Measurements from ENCODE around the gene EMCN. TPM values are rescaled to one million over a fixed set of nuclear protein-coding genes. Genes with fewer than 3 reads are reported as not detected.

EMCN gene
- total RNA-seq, 1 experiment from 2014 or later = not detected

DNA sequence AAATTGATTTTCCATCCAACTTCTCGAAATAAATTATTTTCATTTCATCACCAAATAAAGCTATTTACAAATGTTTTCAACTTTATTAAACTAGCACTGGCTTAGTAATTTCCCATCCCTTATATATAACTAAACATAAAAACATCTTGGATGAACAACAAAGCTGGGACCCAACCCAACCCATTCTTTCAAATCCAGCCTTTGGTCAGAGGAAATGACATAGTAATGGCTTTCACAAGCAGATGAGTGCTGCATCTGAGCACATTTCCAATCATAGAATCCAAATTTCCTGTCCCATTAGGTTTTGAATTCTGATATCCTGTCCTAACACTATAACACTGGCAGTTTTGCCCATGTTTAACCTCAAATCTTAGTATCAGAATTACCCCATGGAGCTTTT, 7.9 kb upstream of the EMCN start:
- H3K9ac ChIP-seq (ENCODE audit: extremely low read depth, insufficient read length, low read length) = no peak overlapping the region
- H2BK12ac ChIP-seq (ENCODE audit: insufficient read length, low read depth, low read length) = no peak overlapping the region
- H3K23ac ChIP-seq (ENCODE audit: insufficient read length, low read depth, low read length) = no peak overlapping the region
- H3K27me3 ChIP-seq (ENCODE audit: insufficient read depth, low read length) = no peaks in the 10 kb centered on the region
- Mint-ChIP-seq H3K4me1 (no peaks in the 10 kb centered on the region), H3K27ac (no peak overlapping the region), H3K4me3 (no peak overlapping the region), H3K9me3 (peaks cover 6 to 21% of the 10 kb centered on the region in 2 experiments), H3K27me3 (ENCODE audit: low read depth) (no peaks in the 10 kb centered on the region), H3K36me3 (ENCODE audit: insufficient read depth in 1 of 3, low read depth in 3 of 3) (peaks cover 0 to 13% (median 3%) of the 10 kb centered on the region in 3 experiments; a peak in 5 of 7 replicates)
- WGBS (ENCODE audit: extremely low coverage, insufficient read length, low lambda C conversion rate) = 100% methylated on average over 1 of the region's 1 CpG
- H3K56ac ChIP-seq (ENCODE audit: insufficient read length, low read depth, low read length) = no peak overlapping the region
- H4K8ac ChIP-seq (replicated peaks; ENCODE audit: insufficient read length, low read depth, low read length) = no peak overlapping the region
- H2BK20ac ChIP-seq (ENCODE audit: low read depth, low read length, poor library complexity, severe bottlenecking) = no peak overlapping the region
- no peak overlapping the region for H3K14ac ChIP-seq (ENCODE audit: insufficient read depth, low read length)
- H3K18ac ChIP-seq (ENCODE audit: insufficient read length, low read depth, low read length) = no peak overlapping the region
- no peak overlapping the region for H4K91ac ChIP-seq (ENCODE audit: insufficient read length, low read depth, low read length)
- H3K4me2 ChIP-seq (ENCODE audit: insufficient read depth, insufficient read length, low read length) = no peak overlapping the region
- H2AFZ ChIP-seq (ENCODE audit: low read length) = no peak overlapping the region
- H2BK5ac ChIP-seq (ENCODE audit: insufficient read length, low read length) = no peak overlapping the region
- TF ChIP-seq, protein P1, sequence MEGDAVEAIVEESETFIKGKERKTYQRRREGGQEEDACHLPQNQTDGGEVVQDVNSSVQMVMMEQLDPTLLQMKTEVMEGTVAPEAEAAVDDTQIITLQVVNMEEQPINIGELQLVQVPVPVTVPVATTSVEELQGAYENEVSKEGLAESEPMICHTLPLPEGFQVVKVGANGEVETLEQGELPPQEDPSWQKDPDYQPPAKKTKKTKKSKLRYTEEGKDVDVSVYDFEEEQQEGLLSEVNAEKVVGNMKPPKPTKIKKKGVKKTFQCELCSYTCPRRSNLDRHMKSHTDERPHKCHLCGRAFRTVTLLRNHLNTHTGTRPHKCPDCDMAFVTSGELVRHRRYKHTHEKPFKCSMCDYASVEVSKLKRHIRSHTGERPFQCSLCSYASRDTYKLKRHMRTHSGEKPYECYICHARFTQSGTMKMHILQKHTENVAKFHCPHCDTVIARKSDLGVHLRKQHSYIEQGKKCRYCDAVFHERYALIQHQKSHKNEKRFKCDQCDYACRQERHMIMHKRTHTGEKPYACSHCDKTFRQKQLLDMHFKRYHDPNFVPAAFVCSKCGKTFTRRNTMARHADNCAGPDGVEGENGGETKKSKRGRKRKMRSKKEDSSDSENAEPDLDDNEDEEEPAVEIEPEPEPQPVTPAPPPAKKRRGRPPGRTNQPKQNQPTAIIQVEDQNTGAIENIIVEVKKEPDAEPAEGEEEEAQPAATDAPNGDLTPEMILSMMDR (conservative IDR thresholded peaks at IDR 0.05) = no peak
- H2AK5ac ChIP-seq (ENCODE audit: insufficient read length, low read length) = no peak overlapping the region
- no peaks in the 10 kb centered on the region for H3K9me3 ChIP-seq (ENCODE audit: control insufficient read depth, low read depth, low read length)
- DNase-seq = no peak
- no peak overlapping the region for H3K27ac ChIP-seq (ENCODE audit: insufficient read length, low read depth, low read length)
- H3K4ac ChIP-seq (ENCODE audit: low read depth, low read length) = no peak overlapping the region
- no peak overlapping the region for H2BK120ac ChIP-seq (ENCODE audit: low read depth, low read length, poor library complexity, severe bottlenecking)
- H2BK15ac ChIP-seq (ENCODE audit: low read depth, low read length) = no peak overlapping the region
- H3K79me2 ChIP-seq (ENCODE audit: insufficient read depth, low read length) = no peaks in the 10 kb centered on the region
- no peak overlapping the region for H4K5ac ChIP-seq (ENCODE audit: insufficient read length, low read depth, low read length)
- H3K23me2 ChIP-seq (ENCODE audit: insufficient read length, low read depth, low read length, poor library complexity, severe bottlenecking) = no peaks in the 10 kb centered on the region
- no peaks in the 10 kb centered on the region for H3K79me1 ChIP-seq (ENCODE audit: insufficient read depth, low read depth, low read length, poor library complexity, severe bottlenecking)
- H4K20me1 ChIP-seq (ENCODE audit: control insufficient read depth, insufficient read depth, insufficient read length) = no peaks in the 10 kb centered on the region
- H3T11ph ChIP-seq (ENCODE audit: low read length) = no peak overlapping the region
- no peaks in the 10 kb centered on the region for H3K4me1 ChIP-seq (ENCODE audit: insufficient read depth, low read length)

Measured in H9 (cell line).